Glutamatergic neuron (in vitro differentiated cells): ENCODE data around the gene SMYD4. TPM values are rescaled to one million over a fixed set of nuclear protein-coding genes. Genes with fewer than 3 reads are reported as not detected.
"Not testable (repeated sequence)": the region's sequence is repeated elsewhere in the genome, so short reads cannot be mapped to it uniquely, and the experiment has no call there.

Source experiments
- DNase-seq: peaks from one replicate; pipeline ENCODE4 v3.0.0; 2022
- H3K27ac Mint-ChIP-seq: one replicate; pipeline ENCODE4 v1.8.0; 2020; ENCODE audit warnings: mild to moderate bottlenecking, mixed read lengths, inconsistent platforms; ENCODE audit not compliant: unreplicated experiment
- H3K27me3 Mint-ChIP-seq: one replicate; pipeline ENCODE4 v1.8.0; 2020; ENCODE audit warnings: mild to moderate bottlenecking, moderate library complexity, mixed read lengths, inconsistent platforms; ENCODE audit not compliant: unreplicated experiment
- H3K36me3 Mint-ChIP-seq: one replicate; pipeline ENCODE4 v1.8.0; 2020; ENCODE audit warnings: mild to moderate bottlenecking, mixed read lengths, inconsistent platforms; ENCODE audit not compliant: unreplicated experiment
- H3K4me1 Mint-ChIP-seq: one replicate; pipeline ENCODE4 v1.8.0; 2020; ENCODE audit warnings: mild to moderate bottlenecking, low read depth, mixed read lengths, inconsistent platforms; ENCODE audit not compliant: unreplicated experiment
- H3K4me3 Mint-ChIP-seq: one replicate; pipeline ENCODE4 v1.8.0; 2020; ENCODE audit warnings: mild to moderate bottlenecking, mixed read lengths, inconsistent platforms; ENCODE audit not compliant: unreplicated experiment
- H3K9me3 Mint-ChIP-seq: one replicate; pipeline ENCODE4 v1.8.0; 2020; ENCODE audit warnings: mild to moderate bottlenecking, moderate library complexity, mixed read lengths, inconsistent platforms; ENCODE audit not compliant: unreplicated experiment
- CTCF ChIP-seq: fragments of 200-600 bp; sonication (generic); IDR thresholded peaks from one replicate; pipeline ENCODE4 v1.5.0; 2021; ENCODE audit not compliant: partially characterized antibody, unreplicated experiment
- total RNA-seq: library from RNA; stranded (reverse); fragmentation: NEBNext Ultra II Directional; extraction: Animal tissue kit (Norgen Biotek cat#: 25700); gene quantifications from one replicate; pipeline ENCODE4 v1.2.1, GENCODE V29; 2021; ENCODE audit not compliant: unreplicated experiment

The SMYD4 gene
- total RNA-seq, 1 donor from 2014 or later, result 11.4 TPM

DNA sequence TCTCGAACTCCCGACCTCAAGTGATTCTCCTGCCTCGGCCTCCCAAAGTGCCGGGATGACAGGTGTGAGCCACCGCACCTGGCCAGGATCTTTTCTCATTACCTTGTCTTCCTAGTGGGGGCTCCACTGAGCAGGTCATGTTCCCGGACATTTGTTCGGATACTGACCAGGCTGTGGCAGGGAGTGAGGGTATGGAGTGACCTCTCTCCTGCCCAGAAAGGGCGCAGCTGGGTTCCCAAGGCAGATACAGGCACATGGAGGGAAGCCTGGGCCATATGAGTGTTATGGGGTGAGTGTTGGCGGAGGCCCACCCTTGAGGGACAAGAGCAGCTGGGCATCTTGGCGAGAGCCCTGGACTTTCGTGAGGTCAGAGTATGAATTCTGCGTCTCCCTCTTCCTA lies 62.3 kb downstream of the SMYD4 start:
- no peak overlapping the region for H3K4me3 Mint-ChIP-seq
- TF ChIP-seq CTCF, result peak; percentile 28
- H3K27ac Mint-ChIP-seq, result peak overlapping the region; percentile 48
- H3K27me3 Mint-ChIP-seq, result peaks cover 2% of the 10 kb centered on the region
- H3K36me3 Mint-ChIP-seq, result no peaks in the 10 kb centered on the region
- no peaks in the 10 kb centered on the region for H3K9me3 Mint-ChIP-seq
- peaks cover 10% of the 10 kb centered on the region for H3K4me1 Mint-ChIP-seq
- DNase-seq, result no peak

- Mint-ChIP-seq H3K27ac (no peak overlapping the region), H3K36me3 (no peaks in the 10 kb centered on the region), H3K9me3 (no peaks in the 10 kb centered on the region), H3K4me3 (no peak overlapping the region), H3K27me3 (peaks cover 2% of the 10 kb centered on the region), H3K4me1 (peaks cover 13% of the 10 kb centered on the region)
- no peak for TF ChIP-seq CTCF
- no peak for DNase-seq
Observed at GRCh38 chr17:1766382-1767135, 63.1 kb downstream of the SMYD4 start.

DNA sequence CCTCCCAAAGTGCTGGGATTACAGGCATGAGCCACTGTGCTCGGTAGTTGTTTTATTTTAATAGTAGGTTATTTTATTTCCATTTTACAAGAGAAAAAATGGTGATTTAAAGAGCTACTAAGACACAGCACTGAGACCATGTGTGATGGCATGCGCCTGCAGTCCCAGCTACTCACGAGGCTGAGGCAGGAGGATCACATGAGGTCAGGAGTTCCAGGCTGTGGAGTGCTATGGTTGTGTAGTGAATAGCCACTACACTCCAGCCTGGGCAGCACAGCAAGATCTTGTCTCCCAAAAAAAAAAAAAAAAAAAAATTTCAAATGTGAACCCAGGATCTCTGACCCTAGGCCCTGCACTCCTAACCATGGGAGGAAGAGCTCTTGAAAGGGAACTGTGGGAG lies 64.1 kb downstream of the SMYD4 start:
- H3K27me3 Mint-ChIP-seq, result peaks cover 2% of the 10 kb centered on the region
- peaks cover 13% of the 10 kb centered on the region for H3K4me1 Mint-ChIP-seq

DNA sequence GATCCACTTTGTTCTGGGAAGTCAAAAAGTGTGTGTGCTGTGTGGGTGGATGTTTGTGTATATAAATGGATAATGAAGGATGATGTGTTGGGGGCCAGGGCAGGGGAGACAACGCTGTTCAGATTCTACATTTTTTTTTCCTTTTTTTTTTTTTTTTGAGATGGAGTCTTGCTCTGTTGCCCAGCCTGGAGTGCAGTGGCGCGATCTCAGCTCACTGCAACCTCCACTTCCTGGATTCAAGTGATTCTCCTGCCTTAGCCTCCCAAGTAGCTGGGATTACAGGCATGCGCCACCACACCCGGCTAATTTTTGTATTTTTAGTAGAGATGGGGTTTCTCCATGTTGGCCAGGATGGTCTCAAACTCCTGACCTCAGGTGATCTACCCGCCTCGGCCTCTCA lies 65.0 kb downstream of the SMYD4 start:
- H3K36me3 Mint-ChIP-seq, H3K9me3 Mint-ChIP-seq, H3K4me3 Mint-ChIP-seq, DNase-seq, H3K27me3 Mint-ChIP-seq: not testable (repeated sequence)
- Mint-ChIP-seq H3K4me1 (peaks cover 13% of the 10 kb centered on the region), H3K27ac (peak overlapping the region; percentile 10)

More for the DNA sequence above, 64.1 kb downstream of the SMYD4 start:
- H3K9me3 Mint-ChIP-seq, result no peaks in the 10 kb centered on the region
- H3K27ac Mint-ChIP-seq, result no peak overlapping the region
- no peaks in the 10 kb centered on the region for H3K36me3 Mint-ChIP-seq
- no peak for TF ChIP-seq CTCF
- DNase-seq, result no peak
- H3K4me3 Mint-ChIP-seq, result no peak overlapping the region

- no peak overlapping the region for H3K4me3 Mint-ChIP-seq
- no peak for TF ChIP-seq CTCF
- peak; percentile 42 for DNase-seq
- H3K36me3 Mint-ChIP-seq, result no peaks in the 10 kb centered on the region
- H3K9me3 Mint-ChIP-seq, result no peaks in the 10 kb centered on the region
- peak overlapping the region; percentile 10 for H3K27ac Mint-ChIP-seq
- H3K27me3 Mint-ChIP-seq, result peaks cover 2% of the 10 kb centered on the region
- peaks cover 13% of the 10 kb centered on the region for H3K4me1 Mint-ChIP-seq
Observed at GRCh38 chr17:1764284-1764683, 65.4 kb downstream of the SMYD4 start.
